Measurements from ENCODE around the gene CISTR.
"Not testable (repeated sequence)": the region's sequence is repeated elsewhere in the genome, so short reads cannot be mapped to it uniquely, and the experiment has no call there.

CISTR gene

DNA sequence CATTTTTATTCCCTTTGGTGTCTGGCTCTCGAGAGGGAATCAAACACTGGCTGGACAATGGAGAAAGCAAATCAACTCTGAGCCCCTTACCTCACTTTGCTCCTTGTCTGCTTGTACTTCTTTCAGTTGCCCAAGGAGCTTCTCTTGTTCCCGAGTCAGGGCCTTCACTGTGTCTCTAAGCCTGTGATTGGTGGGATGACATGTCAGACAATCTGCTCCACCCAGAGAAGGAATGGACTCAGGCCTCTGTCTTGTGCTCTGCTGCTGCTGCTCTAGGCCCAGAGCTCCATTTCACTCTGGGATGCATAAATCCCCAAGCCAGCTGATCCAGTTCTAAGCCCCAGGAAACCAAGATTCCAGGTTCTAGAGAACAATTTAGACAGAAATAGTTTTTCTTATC, 32.1 kb downstream of the CISTR start:
- DNase-seq (ENCODE audit: low read depth in 2 of 2): no peak

DNA sequence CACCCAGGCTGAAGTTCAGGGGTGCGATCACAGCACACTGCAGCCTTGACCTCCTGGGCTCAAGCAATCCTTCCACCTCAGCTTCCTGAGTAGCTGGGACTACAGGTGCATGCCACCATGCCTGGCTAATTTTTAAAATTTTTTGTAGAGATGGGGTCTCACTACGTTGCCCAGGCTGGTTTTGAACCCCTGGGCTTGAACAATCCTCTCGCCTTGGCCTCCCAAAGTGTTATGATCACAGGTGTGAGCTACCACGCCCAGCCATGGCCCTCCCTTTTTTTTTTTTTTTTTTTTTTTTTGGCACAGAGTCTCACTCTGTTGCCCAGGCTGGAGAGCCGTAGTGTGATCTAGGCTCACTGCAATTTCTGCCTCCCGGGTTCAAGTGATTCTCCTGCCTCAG, 33.2 kb downstream of the CISTR start:
- DNase-seq (ENCODE audit: low read depth in 2 of 2): not testable (repeated sequence)

DNA sequence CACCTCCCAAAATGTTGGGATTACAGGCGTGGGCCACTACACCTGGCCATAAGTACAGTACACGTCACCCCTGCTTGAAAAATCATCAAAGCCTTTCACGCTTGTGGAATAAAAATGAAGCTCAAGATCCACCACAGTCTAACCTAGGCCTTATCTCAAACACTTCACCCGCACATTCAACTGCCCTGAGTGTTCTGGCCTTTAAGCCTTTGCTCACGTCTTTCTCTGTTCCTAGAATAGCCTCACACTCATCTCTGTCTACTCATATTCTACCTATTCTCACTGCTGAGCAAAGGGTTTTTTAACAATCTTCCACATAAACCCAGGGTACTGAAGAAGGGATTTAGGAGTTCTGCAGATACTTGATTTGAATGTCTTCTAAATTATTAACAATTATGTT, 34.5 kb downstream of the CISTR start:
- no peak for DNase-seq (ENCODE audit: low read depth in 2 of 2)

DNA sequence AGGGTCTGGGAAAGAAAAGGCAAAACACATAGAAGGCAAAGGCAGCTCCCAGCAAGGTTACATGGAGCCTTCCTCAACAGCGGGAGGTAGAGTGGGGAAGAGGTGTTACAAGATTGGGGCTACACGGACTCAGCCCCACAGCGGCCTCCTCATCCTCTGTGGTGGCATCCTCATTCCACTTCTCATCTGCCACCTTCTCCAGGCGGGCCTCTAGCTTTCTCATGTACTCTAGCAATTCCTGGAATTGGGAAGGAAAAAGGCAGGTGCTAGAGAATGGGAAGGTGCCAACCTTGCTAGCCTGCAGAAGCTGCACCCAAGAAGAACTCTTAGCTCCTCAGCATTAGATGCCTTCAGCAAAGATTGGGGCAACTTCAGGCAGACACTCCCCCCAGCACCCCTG, 37.8 kb downstream of the CISTR start:
- DNase-seq (ENCODE audit: low read depth in 2 of 2): no peak

DNA sequence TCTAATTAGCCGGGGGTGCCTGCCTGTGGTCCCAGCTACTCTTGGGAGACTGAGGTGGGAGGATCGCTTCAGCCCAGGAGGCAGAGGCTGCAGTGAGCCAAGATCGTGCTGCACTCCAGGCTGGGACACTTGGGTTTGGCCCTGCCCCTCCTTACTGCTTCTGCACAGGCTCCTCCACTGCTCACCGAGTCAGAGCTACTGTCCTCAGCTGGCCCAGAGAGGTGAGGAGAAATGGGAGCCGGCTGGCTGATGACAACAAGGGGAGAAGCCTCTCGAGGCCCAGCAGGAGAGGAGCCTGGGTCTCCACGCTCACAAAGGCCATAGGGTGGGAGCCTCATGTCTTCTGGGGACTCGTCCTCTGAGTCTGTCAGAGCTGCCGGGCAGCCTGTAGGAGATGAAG, 38.3 kb downstream of the CISTR start:
- DNase-seq (ENCODE audit: low read depth in 2 of 2): no peak

DNA sequence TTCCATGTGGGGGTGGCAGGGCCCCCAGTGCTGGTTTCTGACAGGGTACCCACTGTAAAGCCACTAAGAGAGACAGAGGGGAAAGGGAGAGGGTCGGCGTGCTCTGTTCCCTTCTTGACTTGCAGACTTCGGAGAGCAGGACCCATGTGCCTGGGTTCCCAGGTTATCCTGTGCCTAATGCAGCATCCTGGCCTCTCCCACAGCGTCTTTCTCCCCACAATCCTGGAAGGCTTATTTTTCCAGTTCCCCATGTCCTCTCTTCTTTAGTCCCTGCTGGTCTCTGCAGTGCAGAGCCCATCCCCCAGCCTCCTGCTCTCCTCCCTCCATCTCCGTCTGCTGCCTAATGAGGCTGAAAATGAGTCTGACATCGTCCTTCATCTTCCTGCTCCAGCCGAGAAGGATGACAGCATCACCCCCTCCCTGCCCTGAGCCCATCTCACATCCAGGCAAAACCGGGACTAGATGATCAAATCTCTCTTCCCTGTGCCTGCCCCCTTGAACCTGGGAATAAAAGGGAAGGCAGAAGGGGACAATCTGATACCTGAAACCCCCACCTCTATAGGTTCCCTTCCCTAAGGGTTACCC, 39.6 kb downstream of the CISTR start:
- DNase-seq (ENCODE audit: low read depth in 2 of 2): no peak

DNA sequence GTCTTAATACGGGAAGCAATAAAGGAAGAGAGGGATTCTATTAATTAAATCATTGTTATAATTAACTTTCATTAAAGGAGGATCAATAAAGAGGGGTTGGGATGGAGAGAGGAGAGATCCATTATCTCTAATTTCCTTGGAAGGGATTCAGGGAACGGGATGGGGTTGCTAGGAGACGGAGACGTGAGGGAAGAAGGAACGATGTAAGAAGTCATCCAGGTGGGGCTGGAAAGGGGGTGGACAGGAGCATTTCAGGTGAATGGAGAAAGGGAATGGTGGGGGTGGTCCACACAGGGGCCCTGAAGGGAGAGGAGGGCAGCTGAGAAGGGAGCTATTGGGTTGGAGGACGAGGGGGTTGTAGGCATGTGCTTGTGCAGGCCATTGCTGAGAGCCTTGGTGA, 41.7 kb downstream of the CISTR start:
- DNase-seq (ENCODE audit: low read depth in 2 of 2): no peak

DNA sequence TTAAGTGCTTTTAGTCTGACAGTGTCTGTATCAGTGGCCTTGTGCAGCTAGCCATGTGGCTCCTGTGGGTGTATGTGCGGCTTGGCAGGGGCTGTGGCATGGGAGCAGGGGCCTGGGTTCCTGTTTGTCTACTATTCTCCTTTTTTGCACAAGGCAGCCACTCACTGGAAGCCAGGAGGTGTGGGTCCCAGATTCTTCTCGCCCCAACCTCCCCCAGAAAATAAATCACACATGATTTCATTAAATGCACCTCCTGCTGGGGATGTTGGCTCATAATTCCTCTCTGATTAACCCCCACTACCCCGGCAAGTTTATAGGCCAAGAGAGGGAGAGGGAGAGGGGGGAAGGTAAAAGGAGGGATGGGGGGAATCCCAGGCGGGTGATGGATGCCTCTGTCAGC, 42.1 kb downstream of the CISTR start:
- DNase-seq (ENCODE audit: low read depth in 2 of 2): no peak

DNA sequence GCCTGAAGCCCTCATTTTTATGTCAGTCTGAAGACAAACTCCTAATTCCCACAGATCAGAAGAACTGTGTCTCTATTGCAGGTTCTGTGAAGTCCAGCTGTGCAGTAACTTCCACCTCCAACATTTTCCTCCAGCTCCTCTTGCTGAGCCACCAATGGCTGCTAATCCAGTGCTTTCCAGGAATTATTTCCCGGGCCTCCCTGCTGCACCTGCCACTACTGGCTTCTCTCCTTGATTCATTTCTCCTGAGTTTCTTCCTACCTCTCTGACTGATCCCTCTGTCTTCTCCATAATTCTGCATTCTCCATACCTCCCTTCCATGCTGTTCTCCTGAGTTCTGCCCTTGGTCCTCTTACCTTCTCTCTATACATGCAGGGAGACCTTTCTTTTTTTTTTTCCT, 45.7 kb downstream of the CISTR start:
- DNase-seq (ENCODE audit: low read depth in 2 of 2): no peak

DNA sequence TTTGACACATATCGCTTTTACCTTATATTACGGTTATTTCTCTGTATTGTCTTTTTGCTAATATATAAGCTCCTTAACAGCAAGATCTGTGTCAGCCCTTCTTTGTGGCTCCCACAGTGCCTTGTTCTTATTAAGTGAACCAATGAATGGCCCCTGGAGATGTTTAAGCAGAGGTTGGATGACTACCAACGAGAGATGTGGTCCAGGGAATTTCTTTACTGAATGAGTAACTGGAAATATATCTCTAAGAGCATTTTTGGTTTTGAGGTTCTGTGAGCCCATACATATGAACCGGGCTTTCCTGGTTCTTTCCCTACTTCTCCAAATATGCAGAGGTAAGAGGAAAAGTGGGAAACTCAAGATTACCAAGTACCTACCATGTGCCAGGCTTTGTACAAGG, 48.0 kb downstream of the CISTR start:
- no peak for DNase-seq (ENCODE audit: low read depth in 2 of 2)

DNA sequence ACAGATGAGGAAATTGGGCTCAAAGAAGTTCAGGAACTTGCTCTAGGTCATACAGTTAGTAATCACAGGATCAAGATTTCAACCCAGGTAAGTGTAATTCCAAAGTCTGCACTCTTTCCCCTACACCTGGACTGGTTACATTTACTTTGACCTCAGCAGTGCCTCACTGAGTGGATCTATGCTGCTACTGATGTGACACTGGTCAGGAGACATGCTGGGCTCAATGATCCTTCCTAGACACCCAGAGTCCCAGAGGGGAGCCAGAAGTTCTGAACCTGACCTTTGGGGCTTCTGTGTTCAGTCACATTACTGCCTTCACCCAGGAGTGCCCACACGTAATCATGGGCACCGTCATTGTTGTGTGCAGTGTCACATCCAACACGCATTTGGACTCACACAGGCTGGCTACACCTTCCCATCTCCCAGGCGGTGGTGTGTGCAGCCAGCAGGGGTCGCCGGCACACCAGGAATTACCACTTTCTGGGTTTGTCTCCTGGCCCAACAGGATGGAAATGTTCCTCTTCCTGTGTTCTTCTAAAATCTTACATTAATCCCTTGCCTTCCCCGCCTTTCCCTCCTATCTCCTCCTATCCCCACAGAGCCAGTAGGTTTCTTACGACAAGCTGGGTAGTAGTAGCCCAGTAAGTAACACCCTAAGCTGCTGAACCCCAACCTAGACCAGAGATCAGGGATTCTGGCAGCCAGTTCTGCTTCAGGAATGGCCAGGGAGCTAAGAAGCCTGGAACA, 50.1 kb downstream of the CISTR start:
- DNase-seq (ENCODE audit: low read depth in 2 of 2): peak; percentile 48 to 59

DNA sequence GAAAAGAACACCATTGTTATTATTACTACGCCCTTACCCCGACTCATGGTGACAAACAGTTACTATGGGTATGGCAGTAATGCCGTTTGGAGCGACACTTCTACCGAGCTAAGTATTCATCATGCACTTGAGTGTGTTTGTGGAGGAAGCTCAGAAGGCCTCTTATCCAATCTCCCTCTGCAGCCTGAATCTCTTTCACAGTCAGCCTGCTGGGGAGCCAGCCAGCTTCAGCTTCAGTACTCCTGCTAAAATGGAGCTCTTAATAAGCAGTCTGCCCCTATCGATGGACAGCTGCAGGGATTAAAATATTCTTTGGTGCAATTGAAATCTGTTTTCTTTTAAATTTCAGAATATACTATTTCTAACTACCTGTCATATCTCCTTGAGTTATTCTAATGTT, 51.2 kb downstream of the CISTR start:
- DNase-seq (ENCODE audit: low read depth in 2 of 2): no peak

DNA sequence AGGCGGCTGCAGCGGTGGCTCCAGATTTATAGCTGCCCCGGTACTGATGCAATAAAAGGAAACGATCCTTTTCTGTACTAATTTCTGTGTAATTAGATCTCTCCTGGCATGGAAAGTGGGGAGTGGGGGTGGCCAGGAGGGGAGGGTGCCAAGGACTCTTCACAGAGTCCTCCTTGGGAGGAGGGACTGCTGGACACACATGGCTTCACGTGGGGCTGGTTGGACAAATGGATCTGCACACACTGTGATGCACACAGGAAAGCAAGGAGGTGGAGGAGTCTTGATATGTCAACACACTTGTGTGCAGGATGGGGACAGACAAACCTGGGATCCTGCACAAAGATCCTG, 52.1 kb downstream of the CISTR start:
- no peak for DNase-seq (ENCODE audit: low read depth in 2 of 2)

DNA sequence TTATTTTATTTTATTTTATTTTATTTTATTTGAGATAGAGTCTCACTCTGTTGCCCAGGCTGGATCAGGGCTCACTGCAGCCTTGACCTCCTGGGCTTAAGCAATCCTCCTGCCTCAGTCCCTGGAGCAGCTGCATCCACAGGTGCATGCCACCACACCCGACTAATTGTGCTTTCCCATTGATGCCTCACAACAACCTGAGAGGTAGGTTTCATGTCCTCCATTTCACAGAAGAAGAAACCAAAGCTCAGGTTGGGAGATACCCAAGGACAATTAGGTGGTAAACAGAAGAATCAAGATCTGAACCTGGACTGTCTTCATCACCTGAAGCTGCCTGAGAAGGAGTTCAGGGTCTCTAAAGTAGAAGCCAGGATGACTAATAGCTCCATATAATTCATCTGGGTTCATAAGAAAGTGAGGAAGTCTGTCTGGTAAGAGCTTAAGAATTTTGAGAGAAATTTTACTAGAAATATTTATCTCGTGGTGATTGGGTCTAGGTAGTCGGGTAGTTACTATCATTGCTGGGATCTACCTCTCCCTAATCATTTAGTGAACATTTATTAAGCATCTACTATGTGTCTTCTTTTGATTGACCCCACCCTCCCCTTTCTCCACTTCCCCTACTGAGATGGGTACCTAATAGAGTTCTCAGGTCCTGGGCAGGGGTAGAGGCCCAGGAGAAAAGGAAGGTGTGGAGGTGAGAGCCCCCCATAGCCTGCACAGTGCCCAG, 52.7 kb downstream of the CISTR start:
- DNase-seq (ENCODE audit: low read depth in 2 of 2): no peak

DNA sequence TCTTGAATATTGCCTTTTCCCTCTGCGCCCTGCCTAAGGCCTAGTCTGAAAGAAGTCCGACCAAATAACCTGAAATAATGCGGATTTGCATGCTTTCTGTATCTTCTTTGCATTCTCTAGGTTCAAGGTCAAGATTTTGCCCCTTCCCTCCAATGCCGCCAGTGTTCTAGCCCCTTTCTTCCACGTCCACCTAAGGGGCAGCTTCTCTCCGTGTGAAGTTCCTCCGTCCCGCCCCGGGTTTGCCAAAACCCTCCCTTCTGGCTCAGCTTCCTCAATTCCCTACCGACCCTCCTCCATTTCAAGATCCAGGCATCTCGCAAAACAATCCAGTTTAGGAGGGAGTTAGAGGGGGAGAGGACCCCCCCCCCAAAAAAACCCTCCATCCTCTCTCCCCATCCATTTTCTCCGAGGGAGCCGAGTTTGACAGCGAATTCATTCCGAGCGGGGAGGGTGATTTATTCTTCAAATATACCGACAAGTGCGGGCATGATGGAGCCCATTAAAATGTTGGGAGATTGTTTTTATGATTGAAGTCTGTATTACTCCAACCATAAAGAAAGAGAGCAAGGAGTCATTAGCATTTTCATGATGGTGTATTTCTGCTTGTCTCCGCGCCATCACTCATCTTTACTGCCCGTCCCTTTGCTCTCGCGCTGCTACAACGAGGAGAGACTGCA, 55.0 kb downstream of the CISTR start:
- DNase-seq (ENCODE audit: low read depth in 2 of 2): no peak

All from stimulated activated CD4-positive, alpha-beta T cell treated with anti-CD3 and anti-CD28 coated beads, Interleukin-1b, Interleukin-23, amount 100 ng/mL, for 1 hour (primary cell).